ENCODE data around the gene TSC22D3. TPM values are rescaled to one million over a fixed set of nuclear protein-coding genes. Genes with fewer than 3 reads are reported as not detected.

Gene TSC22D3
- polyA plus RNA-seq, 1 of the 3 experiments (the other 2 are of a cell fraction): 9.2 TPM

DNA sequence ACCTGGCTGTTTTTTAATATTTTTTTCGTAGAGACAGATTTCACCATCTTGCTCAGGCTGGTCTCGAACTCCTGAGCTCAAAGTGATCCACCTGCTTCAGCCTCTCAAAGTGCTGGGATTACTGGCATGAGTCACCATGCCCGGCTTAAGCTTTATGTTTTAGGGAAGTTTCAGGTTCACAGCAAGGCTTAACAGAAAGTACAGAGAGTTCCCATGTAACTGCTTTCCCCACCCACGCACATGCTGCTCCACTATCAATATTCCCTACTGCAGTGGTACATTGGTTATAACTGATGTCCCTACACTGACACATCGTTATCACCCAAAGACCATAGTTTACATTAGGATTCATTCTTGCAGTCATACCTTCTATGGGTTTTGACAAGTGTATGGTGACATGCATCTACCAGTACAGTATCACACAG is 84.6 kb downstream of the TSC22D3 start:
- no peak overlapping the region for H3K27ac ChIP-seq (ENCODE audit: low read depth in 2 of 2, low read length in 1 of 2)
- H3F3A ChIP-seq (replicated peaks; ENCODE audit: insufficient read depth): no peaks in the 10 kb centered on the region
- H3K27me3 ChIP-seq (ENCODE audit: insufficient read depth): peaks cover 5% of the 10 kb centered on the region; the same call in 1 of the 2 replicates
- no peak overlapping the region for H3K4me3 ChIP-seq (ENCODE audit: low read depth in 2 of 2, low read length in 1 of 2)
- H3K9me2 ChIP-seq: no peaks in the 10 kb centered on the region
- H3K79me2 ChIP-seq (ENCODE audit: insufficient read depth): no peaks in the 10 kb centered on the region
- H3K9ac ChIP-seq: no peak overlapping the region
- TF ChIP-seq FOXJ3 (CRISPR knock-in tag; IDR thresholded peaks at IDR 0.05): no peak
- no peak for TF ChIP-seq SIN3A (IDR thresholded peaks at IDR 0.05; ENCODE audit: borderline replicate concordance, low read depth, low read length)
- TF ChIP-seq TEAD4 (IDR thresholded peaks at IDR 0.05; ENCODE audit: borderline replicate concordance, insufficient read depth): no peak
- TF ChIP-seq POLR2AphosphoS5 (IDR thresholded peaks at IDR 0.05; ENCODE audit: low read depth, low read length): no peak
- TF ChIP-seq RAD21 (IDR thresholded peaks at IDR 0.05; ENCODE audit: low read length): no peak
- no peak for TF ChIP-seq GABPA (IDR thresholded peaks at IDR 0.05; ENCODE audit: low read depth)
- no peak for TF ChIP-seq JUND (IDR thresholded peaks at IDR 0.05)
- TF ChIP-seq RCOR1 (IDR thresholded peaks at IDR 0.05; ENCODE audit: low read length): no peak
- TF ChIP-seq, protein P1, sequence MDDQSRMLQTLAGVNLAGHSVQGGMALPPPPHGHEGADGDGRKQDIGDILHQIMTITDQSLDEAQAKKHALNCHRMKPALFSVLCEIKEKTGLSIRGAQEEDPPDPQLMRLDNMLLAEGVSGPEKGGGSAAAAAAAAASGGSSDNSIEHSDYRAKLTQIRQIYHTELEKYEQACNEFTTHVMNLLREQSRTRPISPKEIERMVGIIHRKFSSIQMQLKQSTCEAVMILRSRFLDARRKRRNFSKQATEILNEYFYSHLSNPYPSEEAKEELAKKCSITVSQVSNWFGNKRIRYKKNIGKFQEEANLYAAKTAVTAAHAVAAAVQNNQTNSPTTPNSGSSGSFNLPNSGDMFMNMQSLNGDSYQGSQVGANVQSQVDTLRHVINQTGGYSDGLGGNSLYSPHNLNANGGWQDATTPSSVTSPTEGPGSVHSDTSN (IDR thresholded peaks at IDR 0.05): no peak
- TF ChIP-seq ELF1 (IDR thresholded peaks at IDR 0.05): no peak
- TF ChIP-seq FOXM1 (IDR thresholded peaks at IDR 0.05; ENCODE audit: low read depth): no peak
- TF ChIP-seq TCF12 (IDR thresholded peaks at IDR 0.05): no peak
- no peak overlapping the region for H2AFZ ChIP-seq (ENCODE audit: low read depth)
- H3K4me1 ChIP-seq (ENCODE audit: control insufficient read depth in 1 of 2, insufficient read depth in 2 of 2, low read depth in 1 of 2, low read length in 1 of 2): no peaks in the 10 kb centered on the region
- no peak for DNase-seq
- no peaks in the 10 kb centered on the region for H3K36me3 ChIP-seq (replicated peaks in 1 of 2; ENCODE audit: control insufficient read depth in 1 of 2, insufficient read depth in 2 of 2, low read length in 1 of 2)
- ChIA-PET POLR2A (no interaction called here), CTCF (interaction anchor here (1.1 to 1.5 kb wide), 2 partner anchors 10 to 18 kb away, joined by 3 read pairs; no protein-coding TSS in a partner anchor)
- 43% methylated on average over 5 of the region's 5 CpGs for WGBS (ENCODE audit: low lambda C conversion rate)
- H4K20me1 ChIP-seq (ENCODE audit: insufficient read depth): no peaks in the 10 kb centered on the region
- H3K4me2 ChIP-seq: no peak overlapping the region
- H3K9me3 ChIP-seq: no peaks in the 10 kb centered on the region

DNA sequence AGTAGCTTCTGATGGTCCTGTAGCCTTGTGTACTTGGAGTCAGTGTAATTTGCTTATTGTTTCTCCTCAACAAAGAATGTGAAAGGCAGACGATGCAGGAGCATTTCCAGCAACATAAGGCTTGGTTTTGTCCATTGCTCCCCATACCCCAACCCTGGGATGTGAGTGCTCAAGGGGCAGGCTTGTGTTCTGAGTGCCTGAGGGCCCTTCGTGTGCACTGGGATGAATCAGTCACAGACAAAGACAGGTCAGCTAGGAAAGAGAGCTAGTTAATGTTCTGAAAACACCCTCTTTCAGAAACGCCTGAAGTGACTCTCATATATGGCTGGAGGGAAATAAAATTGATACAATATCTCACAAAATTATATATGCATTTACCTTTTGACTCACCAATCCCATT is 88.1 kb downstream of the TSC22D3 start:
- Histone ChIP-seq H3K9me3 (no peaks in the 10 kb centered on the region), H4K20me1 (ENCODE audit: insufficient read depth) (no peaks in the 10 kb centered on the region), H3K79me2 (ENCODE audit: insufficient read depth) (no peaks in the 10 kb centered on the region), H3K27me3 (ENCODE audit: insufficient read depth) (peaks cover 14% of the 10 kb centered on the region; the same call in 1 of the 2 replicates), H3K9ac (no peak overlapping the region), H3K4me1 (ENCODE audit: control insufficient read depth in 1 of 2, insufficient read depth in 2 of 2, low read depth in 1 of 2, low read length in 1 of 2) (no peaks in the 10 kb centered on the region), H3K4me2 (no peak overlapping the region), H3K4me3 (ENCODE audit: low read depth in 2 of 2, low read length in 1 of 2) (no peak overlapping the region), H3F3A (replicated peaks; ENCODE audit: insufficient read depth) (no peaks in the 10 kb centered on the region), H3K9me2 (no peaks in the 10 kb centered on the region), H3K36me3 (replicated peaks in 1 of 2; ENCODE audit: control insufficient read depth in 1 of 2, insufficient read depth in 2 of 2, low read length in 1 of 2) (no peaks in the 10 kb centered on the region), H3K27ac (ENCODE audit: low read depth in 2 of 2, low read length in 1 of 2) (no peak overlapping the region), H2AFZ (ENCODE audit: low read depth) (no peak overlapping the region)
- TF ChIP-seq, protein P2, sequence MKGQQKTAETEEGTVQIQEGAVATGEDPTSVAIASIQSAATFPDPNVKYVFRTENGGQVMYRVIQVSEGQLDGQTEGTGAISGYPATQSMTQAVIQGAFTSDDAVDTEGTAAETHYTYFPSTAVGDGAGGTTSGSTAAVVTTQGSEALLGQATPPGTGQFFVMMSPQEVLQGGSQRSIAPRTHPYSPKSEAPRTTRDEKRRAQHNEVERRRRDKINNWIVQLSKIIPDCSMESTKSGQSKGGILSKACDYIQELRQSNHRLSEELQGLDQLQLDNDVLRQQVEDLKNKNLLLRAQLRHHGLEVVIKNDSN (IDR thresholded peaks at IDR 0.05; ENCODE audit: borderline replicate concordance, low read depth): no peak
- no peak for TF ChIP-seq GABPA (IDR thresholded peaks at IDR 0.05; ENCODE audit: low read depth)
- TF ChIP-seq, protein P3, sequence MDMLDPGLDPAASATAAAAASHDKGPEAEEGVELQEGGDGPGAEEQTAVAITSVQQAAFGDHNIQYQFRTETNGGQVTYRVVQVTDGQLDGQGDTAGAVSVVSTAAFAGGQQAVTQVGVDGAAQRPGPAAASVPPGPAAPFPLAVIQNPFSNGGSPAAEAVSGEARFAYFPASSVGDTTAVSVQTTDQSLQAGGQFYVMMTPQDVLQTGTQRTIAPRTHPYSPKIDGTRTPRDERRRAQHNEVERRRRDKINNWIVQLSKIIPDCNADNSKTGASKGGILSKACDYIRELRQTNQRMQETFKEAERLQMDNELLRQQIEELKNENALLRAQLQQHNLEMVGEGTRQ (IDR thresholded peaks at IDR 0.05; ENCODE audit: borderline replicate concordance, low read depth, low read length): no peak
- TF ChIP-seq, protein P4, sequence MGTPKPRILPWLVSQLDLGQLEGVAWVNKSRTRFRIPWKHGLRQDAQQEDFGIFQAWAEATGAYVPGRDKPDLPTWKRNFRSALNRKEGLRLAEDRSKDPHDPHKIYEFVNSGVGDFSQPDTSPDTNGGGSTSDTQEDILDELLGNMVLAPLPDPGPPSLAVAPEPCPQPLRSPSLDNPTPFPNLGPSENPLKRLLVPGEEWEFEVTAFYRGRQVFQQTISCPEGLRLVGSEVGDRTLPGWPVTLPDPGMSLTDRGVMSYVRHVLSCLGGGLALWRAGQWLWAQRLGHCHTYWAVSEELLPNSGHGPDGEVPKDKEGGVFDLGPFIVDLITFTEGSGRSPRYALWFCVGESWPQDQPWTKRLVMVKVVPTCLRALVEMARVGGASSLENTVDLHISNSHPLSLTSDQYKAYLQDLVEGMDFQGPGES (IDR thresholded peaks at IDR 0.05; ENCODE audit: low read depth, low read length): no peak
- no peak for TF ChIP-seq POLR2AphosphoS5 (IDR thresholded peaks at IDR 0.05; ENCODE audit: low read depth, low read length)
- no peak for TF ChIP-seq RFX5 (IDR thresholded peaks at IDR 0.05; ENCODE audit: low read length)
- no peak for TF ChIP-seq TCF12 (IDR thresholded peaks at IDR 0.05)
- no peak for TF ChIP-seq SMC3 (IDR thresholded peaks at IDR 0.05; ENCODE audit: low read depth, low read length)
- TF ChIP-seq, protein P5, sequence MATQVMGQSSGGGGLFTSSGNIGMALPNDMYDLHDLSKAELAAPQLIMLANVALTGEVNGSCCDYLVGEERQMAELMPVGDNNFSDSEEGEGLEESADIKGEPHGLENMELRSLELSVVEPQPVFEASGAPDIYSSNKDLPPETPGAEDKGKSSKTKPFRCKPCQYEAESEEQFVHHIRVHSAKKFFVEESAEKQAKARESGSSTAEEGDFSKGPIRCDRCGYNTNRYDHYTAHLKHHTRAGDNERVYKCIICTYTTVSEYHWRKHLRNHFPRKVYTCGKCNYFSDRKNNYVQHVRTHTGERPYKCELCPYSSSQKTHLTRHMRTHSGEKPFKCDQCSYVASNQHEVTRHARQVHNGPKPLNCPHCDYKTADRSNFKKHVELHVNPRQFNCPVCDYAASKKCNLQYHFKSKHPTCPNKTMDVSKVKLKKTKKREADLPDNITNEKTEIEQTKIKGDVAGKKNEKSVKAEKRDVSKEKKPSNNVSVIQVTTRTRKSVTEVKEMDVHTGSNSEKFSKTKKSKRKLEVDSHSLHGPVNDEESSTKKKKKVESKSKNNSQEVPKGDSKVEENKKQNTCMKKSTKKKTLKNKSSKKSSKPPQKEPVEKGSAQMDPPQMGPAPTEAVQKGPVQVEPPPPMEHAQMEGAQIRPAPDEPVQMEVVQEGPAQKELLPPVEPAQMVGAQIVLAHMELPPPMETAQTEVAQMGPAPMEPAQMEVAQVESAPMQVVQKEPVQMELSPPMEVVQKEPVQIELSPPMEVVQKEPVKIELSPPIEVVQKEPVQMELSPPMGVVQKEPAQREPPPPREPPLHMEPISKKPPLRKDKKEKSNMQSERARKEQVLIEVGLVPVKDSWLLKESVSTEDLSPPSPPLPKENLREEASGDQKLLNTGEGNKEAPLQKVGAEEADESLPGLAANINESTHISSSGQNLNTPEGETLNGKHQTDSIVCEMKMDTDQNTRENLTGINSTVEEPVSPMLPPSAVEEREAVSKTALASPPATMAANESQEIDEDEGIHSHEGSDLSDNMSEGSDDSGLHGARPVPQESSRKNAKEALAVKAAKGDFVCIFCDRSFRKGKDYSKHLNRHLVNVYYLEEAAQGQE (IDR thresholded peaks at IDR 0.05; ENCODE audit: low read depth, low read length): no peak
- no peak for TF ChIP-seq FOSL2 (IDR thresholded peaks at IDR 0.05; ENCODE audit: borderline replicate concordance, low read depth)
- TF ChIP-seq MEF2A (IDR thresholded peaks at IDR 0.05; ENCODE audit: borderline replicate concordance, low read depth): no peak
- no peak for TF ChIP-seq YY1 (IDR thresholded peaks at IDR 0.05; ENCODE audit: low read depth)
- no peak for TF ChIP-seq SIN3A (IDR thresholded peaks at IDR 0.05; ENCODE audit: borderline replicate concordance, low read depth, low read length)
- TF ChIP-seq NFIC (IDR thresholded peaks at IDR 0.05; ENCODE audit: borderline replicate concordance): no peak
- 37% methylated on average over 3 of the region's 3 CpGs for WGBS (ENCODE audit: low lambda C conversion rate)
- ChIA-PET CTCF (interaction anchor here (1.3 kb wide), 1 partner anchor 15 kb away, joined by 5 read pairs; no protein-coding TSS in a partner anchor), POLR2A (no interaction called here)
- no peak for DNase-seq

Data from SK-N-SH (cell line).